Tibial nerve (tissue), 3 donors: ENCODE results near the gene BGN.

ENCODE experiments used
- POLR2A ChIP-seq, 2 donors: fragments of 450-650 bp; IDR thresholded peaks; one replicate each; pipeline ENCODE4 v1.6.1; 2017; ENCODE audit warnings: antibody characterized with exemption in 2 of 2, mild to moderate bottlenecking in 2 of 2, moderate library complexity in 2 of 2
- TF ChIP-seq, protein P1 (sequence below), 5 experiments: fragments of 200-600 bp in 3 of 5; fragments of 450-650 bp in 2 of 5; sonication (generic) in 3 of 5; IDR thresholded peaks; one replicate each; pipeline ENCODE4 v1.5.1; 2016 to 2019; ENCODE audit warnings: antibody characterized with exemption in 5 of 5, mild to moderate bottlenecking in 3 of 5, moderate library complexity in 2 of 5

DNA sequence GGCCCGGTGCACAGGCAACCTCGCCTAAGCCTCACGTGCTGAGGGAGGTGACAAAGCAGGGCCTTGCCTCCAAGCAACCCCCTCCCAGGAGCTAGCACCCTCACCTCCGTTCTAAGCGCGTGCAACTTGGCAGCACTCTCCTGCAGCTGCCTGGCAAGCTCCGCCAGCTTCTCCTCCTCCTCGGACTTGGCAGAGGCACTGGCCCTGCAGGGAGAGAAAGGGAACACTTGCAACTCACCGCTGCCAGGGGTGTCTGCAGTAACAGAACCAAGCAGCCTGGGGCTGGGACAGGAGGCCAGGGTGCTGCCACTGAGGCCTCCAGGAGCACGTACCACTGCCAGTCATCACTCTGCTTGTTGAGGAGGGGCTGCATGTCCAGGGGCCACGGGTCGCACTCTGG is 38.6 kb upstream of the BGN start:
- TF ChIP-seq, protein P1, sequence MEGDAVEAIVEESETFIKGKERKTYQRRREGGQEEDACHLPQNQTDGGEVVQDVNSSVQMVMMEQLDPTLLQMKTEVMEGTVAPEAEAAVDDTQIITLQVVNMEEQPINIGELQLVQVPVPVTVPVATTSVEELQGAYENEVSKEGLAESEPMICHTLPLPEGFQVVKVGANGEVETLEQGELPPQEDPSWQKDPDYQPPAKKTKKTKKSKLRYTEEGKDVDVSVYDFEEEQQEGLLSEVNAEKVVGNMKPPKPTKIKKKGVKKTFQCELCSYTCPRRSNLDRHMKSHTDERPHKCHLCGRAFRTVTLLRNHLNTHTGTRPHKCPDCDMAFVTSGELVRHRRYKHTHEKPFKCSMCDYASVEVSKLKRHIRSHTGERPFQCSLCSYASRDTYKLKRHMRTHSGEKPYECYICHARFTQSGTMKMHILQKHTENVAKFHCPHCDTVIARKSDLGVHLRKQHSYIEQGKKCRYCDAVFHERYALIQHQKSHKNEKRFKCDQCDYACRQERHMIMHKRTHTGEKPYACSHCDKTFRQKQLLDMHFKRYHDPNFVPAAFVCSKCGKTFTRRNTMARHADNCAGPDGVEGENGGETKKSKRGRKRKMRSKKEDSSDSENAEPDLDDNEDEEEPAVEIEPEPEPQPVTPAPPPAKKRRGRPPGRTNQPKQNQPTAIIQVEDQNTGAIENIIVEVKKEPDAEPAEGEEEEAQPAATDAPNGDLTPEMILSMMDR (IDR thresholded peaks at IDR 0.05) = no peak
- no peak for TF ChIP-seq POLR2A (IDR thresholded peaks at IDR 0.05)
